SU-DHL-6 (cell line): Measurements from ENCODE around the gene ATL1.

Source experiments
- EZH2phosphoT487 ChIP-seq: fragments of 200-600 bp; sonication (generic), shearing (Covaris generic); conservative IDR thresholded peaks from 2 replicates; pipeline ENCODE4 v1.6.1; 2018; ENCODE audit warnings: mild to moderate bottlenecking, antibody characterized with exemption, low read length, moderate library complexity, mixed read lengths
- TF ChIP-seq, protein P1 (sequence below): fragments of 200-600 bp; sonication (generic); IDR thresholded peaks from one replicate; pipeline ENCODE4 v1.5.1; 2017; ENCODE audit warnings: antibody characterized with exemption, mild to moderate bottlenecking, low read length, moderate library complexity; ENCODE audit not compliant: insufficient read depth, poor library complexity, severe bottlenecking

DNA sequence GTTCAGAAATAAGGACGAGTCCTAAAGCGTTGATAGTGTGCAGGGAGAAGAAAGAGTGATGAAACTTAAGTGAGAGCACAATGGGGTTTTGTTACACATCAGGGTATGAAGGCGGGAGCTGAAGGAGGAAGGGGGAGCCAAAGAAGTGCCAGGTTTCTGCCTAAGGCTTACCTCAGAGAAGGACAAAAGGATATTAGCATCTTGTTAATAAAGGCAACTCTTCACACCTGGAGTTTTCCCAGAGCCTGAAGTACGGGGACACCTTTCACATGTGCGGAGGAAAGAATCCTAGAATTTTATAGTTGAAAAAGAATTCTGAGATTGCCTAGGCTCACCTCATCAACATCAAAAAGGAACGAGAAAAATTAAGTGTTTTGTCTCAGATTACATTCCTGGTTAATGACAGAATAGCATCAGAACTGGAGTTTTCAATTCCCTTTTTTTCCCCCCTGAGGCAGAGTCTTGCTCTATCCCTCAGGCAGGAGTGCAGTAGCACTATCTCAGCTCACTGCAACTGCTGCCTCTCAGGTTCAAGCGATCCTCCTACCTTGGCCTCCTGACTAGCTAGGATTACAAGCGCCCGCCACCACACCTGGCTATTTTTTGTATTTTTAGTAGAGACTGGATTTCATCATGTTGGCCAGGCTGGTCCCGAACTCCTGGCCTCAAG lies 110.4 kb downstream of the ATL1 start:
- TF ChIP-seq, protein P1, sequence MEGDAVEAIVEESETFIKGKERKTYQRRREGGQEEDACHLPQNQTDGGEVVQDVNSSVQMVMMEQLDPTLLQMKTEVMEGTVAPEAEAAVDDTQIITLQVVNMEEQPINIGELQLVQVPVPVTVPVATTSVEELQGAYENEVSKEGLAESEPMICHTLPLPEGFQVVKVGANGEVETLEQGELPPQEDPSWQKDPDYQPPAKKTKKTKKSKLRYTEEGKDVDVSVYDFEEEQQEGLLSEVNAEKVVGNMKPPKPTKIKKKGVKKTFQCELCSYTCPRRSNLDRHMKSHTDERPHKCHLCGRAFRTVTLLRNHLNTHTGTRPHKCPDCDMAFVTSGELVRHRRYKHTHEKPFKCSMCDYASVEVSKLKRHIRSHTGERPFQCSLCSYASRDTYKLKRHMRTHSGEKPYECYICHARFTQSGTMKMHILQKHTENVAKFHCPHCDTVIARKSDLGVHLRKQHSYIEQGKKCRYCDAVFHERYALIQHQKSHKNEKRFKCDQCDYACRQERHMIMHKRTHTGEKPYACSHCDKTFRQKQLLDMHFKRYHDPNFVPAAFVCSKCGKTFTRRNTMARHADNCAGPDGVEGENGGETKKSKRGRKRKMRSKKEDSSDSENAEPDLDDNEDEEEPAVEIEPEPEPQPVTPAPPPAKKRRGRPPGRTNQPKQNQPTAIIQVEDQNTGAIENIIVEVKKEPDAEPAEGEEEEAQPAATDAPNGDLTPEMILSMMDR: no peak
- TF ChIP-seq EZH2phosphoT487: no peak
